Astrocyte of the spinal cord (primary cell): ENCODE results near the gene ATXN2.
"Not testable (repeated sequence)": the region's sequence is repeated elsewhere in the genome, so short reads cannot be mapped to it uniquely, and the experiment has no call there.

ENCODE experiments used
- DNase-seq: peaks from one replicate; pipeline ENCODE4 v3.0.0; 2011; ENCODE audit warnings: low read depth, low spot score
- H3K4me3 ChIP-seq: 2 replicates; pipeline ENCODE4 v1.5.1; 2011; ENCODE audit warnings: low read depth, mild to moderate bottlenecking, low read length, moderate library complexity
- in situ Hi-C: cut with HindIII; loops from 2 replicates; pipeline ENCODE4 v1.10.0; 2017; ENCODE audit warnings: low sequenced_read_pairs
- TF ChIP-seq, protein P1 (sequence below): IDR thresholded peaks from 2 replicates; pipeline ENCODE4 v1.5.1; 2012; ENCODE audit warnings: low read depth, mild to moderate bottlenecking, low read length, inconsistent platforms

ATXN2 gene

DNA sequence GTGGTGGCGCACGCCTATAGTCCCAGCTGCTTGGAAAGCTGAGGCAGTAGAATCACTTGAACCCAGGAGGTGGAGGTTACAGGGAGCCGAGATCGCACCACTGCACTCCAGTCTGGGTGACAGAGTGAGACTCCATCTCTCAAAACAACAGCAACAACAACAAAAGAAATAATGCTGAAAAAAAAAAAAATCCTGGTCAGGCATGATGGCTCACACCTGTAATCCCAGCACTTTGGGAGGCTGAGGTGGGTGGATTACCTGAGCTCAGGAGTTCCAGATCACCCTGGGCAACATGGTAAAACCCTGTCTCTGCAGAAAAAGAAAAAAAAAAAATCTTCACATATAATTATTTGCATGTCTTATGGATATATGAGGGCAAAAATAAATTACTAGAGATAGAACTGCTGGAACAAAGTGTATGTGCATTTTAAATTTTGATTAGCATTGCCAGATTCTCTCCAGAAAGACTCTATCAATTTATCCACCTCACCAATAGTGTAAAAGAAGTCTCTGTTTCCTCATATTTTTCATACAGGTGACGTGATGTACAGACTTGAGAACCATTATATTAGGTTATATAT is 75.4 kb downstream of the ATXN2 start:
- no peak overlapping the region for H3K4me3 ChIP-seq
- TF ChIP-seq, protein P1, sequence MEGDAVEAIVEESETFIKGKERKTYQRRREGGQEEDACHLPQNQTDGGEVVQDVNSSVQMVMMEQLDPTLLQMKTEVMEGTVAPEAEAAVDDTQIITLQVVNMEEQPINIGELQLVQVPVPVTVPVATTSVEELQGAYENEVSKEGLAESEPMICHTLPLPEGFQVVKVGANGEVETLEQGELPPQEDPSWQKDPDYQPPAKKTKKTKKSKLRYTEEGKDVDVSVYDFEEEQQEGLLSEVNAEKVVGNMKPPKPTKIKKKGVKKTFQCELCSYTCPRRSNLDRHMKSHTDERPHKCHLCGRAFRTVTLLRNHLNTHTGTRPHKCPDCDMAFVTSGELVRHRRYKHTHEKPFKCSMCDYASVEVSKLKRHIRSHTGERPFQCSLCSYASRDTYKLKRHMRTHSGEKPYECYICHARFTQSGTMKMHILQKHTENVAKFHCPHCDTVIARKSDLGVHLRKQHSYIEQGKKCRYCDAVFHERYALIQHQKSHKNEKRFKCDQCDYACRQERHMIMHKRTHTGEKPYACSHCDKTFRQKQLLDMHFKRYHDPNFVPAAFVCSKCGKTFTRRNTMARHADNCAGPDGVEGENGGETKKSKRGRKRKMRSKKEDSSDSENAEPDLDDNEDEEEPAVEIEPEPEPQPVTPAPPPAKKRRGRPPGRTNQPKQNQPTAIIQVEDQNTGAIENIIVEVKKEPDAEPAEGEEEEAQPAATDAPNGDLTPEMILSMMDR = no peak
- in situ Hi-C loops = no loop called here
- no peak for DNase-seq

DNA sequence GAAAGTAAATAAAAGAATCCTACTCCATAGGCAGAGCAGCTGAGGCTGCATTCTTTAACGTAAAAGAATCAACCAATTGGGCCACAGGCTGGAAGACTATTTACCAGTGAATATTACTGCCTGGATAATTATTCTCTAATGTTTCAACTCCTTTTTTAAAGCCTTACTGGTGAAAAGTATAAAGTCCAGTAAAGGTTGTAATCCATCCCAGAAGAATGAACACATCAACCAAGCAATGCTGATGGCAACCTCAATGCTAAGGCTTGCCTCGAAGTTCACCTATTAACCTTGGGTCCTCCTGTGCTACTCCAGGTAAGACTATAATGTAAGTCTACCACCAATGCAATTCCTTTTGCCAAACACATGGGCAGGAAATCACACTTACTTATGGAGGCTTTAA is 77.3 kb downstream of the ATXN2 start:
- TF ChIP-seq, protein P1 = no peak
- H3K4me3 ChIP-seq = no peak overlapping the region
- DNase-seq = no peak
- in situ Hi-C loops = no loop called here

DNA sequence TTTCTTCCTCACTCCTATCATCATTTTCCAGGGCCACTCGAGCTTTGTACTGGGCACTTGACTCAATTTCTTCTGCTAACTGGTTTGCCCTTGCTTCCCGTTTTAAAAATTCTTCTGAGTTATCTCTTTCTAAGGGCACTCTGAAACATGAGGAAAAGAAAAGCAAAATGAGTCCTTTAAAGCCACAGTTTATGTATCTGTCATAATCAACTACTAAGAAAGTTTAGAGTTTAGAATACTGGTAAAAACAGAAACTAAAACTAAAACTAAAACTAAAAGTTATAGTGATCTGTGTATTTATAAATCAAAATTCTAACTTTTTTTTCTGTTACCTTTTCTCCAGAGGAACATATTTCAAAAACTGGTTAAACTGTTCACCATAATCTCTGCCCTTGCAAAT is 79.2 kb downstream of the ATXN2 start:
- no peak overlapping the region for H3K4me3 ChIP-seq
- TF ChIP-seq, protein P1 = no peak
- in situ Hi-C loops = no loop called here
- DNase-seq = no peak

DNA sequence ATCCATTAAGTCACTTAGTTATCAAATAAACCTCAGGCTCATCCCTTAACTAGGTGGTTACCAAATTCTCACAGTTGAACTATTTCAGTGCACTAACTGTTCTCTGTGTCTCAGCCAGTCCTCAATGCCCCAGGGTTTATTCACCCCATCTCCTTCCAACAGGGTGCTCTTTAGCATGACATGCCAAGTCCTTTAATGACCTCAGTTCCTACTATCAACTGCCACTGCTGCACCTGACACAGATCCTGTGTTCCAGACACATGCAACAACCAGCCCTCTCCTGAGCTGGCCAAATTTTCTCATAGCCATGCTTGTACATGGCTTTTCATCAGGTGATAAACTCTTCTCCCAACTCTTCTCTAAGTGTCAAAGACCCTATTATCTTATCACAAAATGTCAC is 80.0 kb downstream of the ATXN2 start:
- H3K4me3 ChIP-seq = no peak overlapping the region
- TF ChIP-seq, protein P1 = no peak
- DNase-seq = no peak
- in situ Hi-C loops = no loop called here

DNA sequence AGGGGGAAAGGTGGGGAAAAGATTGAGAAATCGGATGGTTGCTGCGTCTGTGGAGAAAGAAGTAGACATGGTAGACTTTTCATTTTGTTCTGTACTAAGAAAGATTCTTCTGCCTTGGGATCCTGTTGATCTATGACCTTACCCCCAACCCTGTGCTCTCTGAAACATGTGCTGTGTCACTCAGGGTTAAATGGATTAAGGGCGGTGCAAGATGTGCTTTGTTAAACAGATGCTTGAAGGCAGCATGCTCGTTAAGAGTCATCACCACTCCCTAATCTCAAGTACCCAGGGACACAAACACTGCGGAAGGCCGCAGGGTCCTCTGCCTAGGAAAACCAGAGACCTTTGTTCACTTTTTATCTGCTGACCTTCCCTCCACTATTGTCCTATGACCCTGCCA is 91.4 kb downstream of the ATXN2 start:
- H3K4me3 ChIP-seq, in situ Hi-C loops, DNase-seq: not testable (repeated sequence)

DNA sequence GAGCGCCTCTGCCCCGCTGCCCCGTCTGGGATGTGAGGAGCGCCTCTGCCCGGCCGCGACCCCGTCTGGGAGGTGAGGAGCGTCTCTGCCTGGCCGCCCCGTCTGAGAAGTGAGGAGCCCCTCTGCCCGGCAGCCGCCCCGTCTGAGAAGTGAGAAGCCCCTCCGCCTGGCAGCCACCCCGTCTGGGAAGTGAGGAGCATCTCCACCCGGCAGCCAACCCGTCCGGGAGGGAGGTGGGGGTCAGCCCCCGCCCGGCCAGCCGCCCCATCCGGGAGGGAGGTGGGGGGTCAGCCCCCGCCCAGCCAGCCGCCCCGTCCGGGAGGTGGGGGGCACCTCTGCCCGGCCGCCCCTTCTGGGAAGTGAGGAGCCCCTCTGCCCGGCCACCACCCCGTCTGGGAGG is 91.9 kb downstream of the ATXN2 start:
- DNase-seq, H3K4me3 ChIP-seq, in situ Hi-C loops: not testable (repeated sequence)

DNA sequence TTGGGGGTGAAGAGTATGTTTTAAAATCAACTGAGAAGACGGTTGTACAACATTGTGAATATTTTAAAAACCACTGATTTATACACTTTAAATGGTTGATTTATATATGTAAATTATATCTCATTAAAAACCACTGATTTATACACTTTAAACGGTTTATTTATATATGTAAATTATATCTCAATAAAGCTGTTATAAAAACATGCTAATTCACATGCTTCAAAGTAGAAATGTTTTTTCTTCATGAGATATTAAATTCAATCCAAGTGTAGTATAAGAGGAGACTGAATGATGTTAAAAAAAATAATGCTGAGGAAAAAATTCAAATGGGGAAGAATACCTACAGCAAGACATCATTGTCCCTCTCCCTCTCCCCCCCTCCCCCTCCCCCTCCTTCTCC is 92.9 kb downstream of the ATXN2 start:
- in situ Hi-C loops = no loop called here
- TF ChIP-seq, protein P1 = no peak
- DNase-seq = no peak

DNA sequence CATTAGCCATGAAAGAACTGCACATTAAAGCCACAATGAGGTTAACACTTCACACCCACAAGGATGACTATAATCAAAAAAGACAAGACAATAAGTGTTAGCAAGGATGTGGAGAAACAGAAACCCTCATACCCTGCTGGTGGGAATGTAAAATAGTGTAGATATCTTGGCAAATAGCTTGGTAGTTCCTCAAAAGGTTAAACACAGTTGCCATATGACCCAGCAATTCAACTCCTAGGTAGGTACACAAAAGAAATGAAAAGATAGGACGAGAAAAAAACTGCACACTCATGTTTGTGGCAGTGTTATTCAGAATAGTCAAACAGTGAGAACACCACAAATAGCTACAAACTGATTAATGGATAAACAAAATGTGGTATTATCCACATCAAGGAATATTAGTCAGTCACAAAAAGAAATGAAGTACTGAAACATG is 93.5 kb downstream of the ATXN2 start:
- no peak for DNase-seq
- in situ Hi-C loops = no loop called here
- TF ChIP-seq, protein P1 = peak; percentile 1
- no peak overlapping the region for H3K4me3 ChIP-seq

More for the DNA sequence above, 92.9 kb downstream of the ATXN2 start:
- no peak overlapping the region for H3K4me3 ChIP-seq
